ENCODE results near the gene CMBL. TPM values are rescaled to one million over a fixed set of nuclear protein-coding genes. Genes with fewer than 3 reads are reported as not detected.
A peak's percentile ranks its signal among the peaks of the same experiment; 100 is the strongest.

Gene CMBL
- total and polyA plus RNA-seq, 3 donors from 2014 or later: 4.3 to 16.1 (median 7.2) TPM

DNA sequence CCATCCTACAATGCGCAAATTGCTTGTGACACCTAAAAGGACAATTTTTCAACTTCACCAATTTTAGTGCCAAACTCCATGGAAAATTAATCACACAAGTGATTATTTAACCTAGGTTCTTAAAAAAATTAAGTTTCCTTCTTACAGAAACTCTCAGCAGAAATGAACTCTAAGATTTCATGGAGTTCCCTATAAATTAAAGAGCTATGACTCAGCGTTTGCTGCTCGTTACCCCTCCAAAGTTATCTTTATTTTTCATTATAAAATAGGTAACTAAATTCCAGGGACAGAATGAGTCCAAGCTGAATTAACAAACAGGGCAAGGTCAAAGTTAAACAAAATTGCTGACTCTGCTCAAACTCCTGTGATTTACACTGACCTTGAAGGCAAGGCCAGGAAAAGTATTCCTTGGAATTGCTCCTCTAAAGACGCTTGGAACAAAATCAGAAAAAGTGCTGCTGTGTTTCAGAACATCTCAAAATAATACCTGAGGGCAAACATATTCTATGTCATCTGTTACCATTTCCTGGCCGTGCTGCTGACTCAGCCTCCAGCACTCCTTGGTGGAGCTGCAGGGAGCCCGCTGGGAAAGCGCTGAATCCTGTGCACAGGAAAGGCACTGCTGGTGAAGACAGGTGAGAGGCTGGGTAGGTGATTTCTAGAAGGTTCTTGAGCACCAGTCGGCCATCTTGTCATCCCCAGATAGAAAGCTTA is 2.5 kb upstream of the CMBL start:
- no peaks in the 10 kb centered on the region for H3K4me1 ChIP-seq
- no peaks in the 10 kb centered on the region for H3K36me3 ChIP-seq (ENCODE audit: low read depth, missing control alignments)
- TF ChIP-seq POLR2A (IDR thresholded peaks at IDR 0.05): no peak
- TF ChIP-seq, protein P1, sequence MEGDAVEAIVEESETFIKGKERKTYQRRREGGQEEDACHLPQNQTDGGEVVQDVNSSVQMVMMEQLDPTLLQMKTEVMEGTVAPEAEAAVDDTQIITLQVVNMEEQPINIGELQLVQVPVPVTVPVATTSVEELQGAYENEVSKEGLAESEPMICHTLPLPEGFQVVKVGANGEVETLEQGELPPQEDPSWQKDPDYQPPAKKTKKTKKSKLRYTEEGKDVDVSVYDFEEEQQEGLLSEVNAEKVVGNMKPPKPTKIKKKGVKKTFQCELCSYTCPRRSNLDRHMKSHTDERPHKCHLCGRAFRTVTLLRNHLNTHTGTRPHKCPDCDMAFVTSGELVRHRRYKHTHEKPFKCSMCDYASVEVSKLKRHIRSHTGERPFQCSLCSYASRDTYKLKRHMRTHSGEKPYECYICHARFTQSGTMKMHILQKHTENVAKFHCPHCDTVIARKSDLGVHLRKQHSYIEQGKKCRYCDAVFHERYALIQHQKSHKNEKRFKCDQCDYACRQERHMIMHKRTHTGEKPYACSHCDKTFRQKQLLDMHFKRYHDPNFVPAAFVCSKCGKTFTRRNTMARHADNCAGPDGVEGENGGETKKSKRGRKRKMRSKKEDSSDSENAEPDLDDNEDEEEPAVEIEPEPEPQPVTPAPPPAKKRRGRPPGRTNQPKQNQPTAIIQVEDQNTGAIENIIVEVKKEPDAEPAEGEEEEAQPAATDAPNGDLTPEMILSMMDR (IDR thresholded peaks at IDR 0.05): no peak
- 39 to 54% methylated on average over 8 of the region's 8 CpGs for WGBS, 2 donors
- H3K4me3 ChIP-seq: no peak overlapping the region
- no peaks in the 10 kb centered on the region for H3K9me3 ChIP-seq
- peak overlapping the region in 1 of 2 donors; percentile 50 for H3K27ac ChIP-seq
- DNase-seq: peak; percentile 52
- intact Hi-C loops (cut with DNase I; ENCODE audit: low total_unique reads): no loop called here
- H3K27me3 ChIP-seq: no peaks in the 10 kb centered on the region

DNA sequence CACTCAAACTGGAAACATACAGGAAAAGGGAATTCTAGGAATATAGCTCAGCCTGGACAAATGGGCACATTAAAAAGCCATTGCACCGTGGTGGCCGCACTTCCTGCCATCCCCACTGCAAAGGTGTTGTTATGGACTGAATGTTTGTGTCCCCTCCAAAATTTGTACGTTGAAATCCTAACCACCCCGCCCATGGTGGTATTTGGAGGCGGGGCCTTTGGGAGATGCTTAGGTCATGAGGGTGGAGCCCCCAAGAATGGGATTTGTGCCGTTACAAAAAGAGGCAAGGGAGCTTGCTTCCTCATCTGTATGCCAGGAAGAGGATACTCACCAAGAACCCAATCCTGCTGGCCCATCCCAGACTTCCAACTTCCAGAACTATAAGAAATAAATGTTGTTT is 1.1 kb upstream of the CMBL start:
- H3K4me1 ChIP-seq: no peaks in the 10 kb centered on the region
- TF ChIP-seq POLR2A (IDR thresholded peaks at IDR 0.05): no peak
- TF ChIP-seq, protein P1 (IDR thresholded peaks at IDR 0.05): no peak
- no peaks in the 10 kb centered on the region for H3K27me3 ChIP-seq
- peak overlapping the region in 1 of 2 donors; percentile 2 for H3K27ac ChIP-seq
- WGBS, 2 donors: 58 to 69% methylated on average over 6 of the region's 6 CpGs
- H3K9me3 ChIP-seq: no peaks in the 10 kb centered on the region
- no peak for DNase-seq
- intact Hi-C loops (cut with DNase I; ENCODE audit: low total_unique reads): no loop called here
- H3K4me3 ChIP-seq: no peak overlapping the region
- no peaks in the 10 kb centered on the region for H3K36me3 ChIP-seq (ENCODE audit: low read depth, missing control alignments)

DNA sequence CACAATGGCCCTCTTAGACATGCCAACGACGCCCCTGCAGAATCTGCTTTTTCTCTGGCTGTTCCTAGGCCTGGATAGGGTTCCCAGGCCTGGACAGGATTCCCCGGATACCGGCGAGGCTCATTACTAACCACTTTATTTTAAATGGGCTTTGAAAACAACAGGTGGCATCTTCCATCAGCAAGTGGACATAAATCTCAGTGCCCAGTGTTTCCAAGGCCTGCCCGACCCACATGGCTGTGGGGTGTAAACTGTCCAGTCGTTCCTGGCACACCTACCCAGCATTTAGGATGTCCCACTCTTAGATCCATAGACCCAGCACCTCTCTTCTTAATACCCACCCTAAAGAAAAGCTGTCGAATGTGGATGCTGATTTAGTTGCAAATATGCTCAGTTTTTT is 896 bp downstream of the CMBL start:
- Histone ChIP-seq H3K27me3 (no peaks in the 10 kb centered on the region), H3K27ac (peak overlapping the region in 1 of 2 donors; percentile 79), H3K9me3 (no peaks in the 10 kb centered on the region), H3K36me3 (ENCODE audit: low read depth, missing control alignments) (no peaks in the 10 kb centered on the region), H3K4me3 (peak overlapping the region; percentile 60 to 70), H3K4me1 (no peaks in the 10 kb centered on the region)
- 33 to 40% methylated on average over 8 of the region's 8 CpGs for WGBS, 2 donors
- intact Hi-C loops (cut with DNase I; ENCODE audit: low total_unique reads): no loop called here
- DNase-seq: no peak
- TF ChIP-seq, protein P1 (IDR thresholded peaks at IDR 0.05): no peak
- no peak for TF ChIP-seq POLR2A (IDR thresholded peaks at IDR 0.05)

DNA sequence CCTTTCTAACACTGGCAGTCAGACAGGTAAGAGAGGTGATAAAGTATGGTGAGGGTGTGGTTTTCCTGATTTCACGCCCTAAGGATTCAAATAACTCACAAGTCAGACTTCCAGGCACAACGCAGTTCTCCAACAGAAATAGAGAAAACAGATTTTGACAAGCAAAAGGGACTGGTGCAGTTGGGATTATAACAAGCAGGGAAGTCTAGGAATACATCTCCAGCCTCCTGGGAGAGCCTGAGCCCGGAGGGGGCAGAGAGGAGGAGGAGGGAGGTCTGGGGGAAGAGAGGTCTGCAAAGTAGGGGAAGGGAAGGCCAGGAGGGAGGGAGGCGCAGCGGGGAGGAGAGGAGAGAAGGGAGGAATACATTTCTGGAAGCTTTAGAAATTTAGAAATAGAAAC is 1.6 kb downstream of the CMBL start:
- Histone ChIP-seq H3K4me1 (no peaks in the 10 kb centered on the region), H3K9me3 (no peaks in the 10 kb centered on the region), H3K36me3 (ENCODE audit: low read depth, missing control alignments) (no peaks in the 10 kb centered on the region), H3K27ac (no peak overlapping the region), H3K27me3 (no peaks in the 10 kb centered on the region), H3K4me3 (no peak overlapping the region)
- intact Hi-C loops (cut with DNase I; ENCODE audit: low total_unique reads): no loop called here
- no peak for DNase-seq
- TF ChIP-seq, protein P1 (IDR thresholded peaks at IDR 0.05): no peak
- no peak for TF ChIP-seq POLR2A (IDR thresholded peaks at IDR 0.05)
- WGBS, 2 donors: 58 to 64% methylated on average over 5 of the region's 5 CpGs

DNA sequence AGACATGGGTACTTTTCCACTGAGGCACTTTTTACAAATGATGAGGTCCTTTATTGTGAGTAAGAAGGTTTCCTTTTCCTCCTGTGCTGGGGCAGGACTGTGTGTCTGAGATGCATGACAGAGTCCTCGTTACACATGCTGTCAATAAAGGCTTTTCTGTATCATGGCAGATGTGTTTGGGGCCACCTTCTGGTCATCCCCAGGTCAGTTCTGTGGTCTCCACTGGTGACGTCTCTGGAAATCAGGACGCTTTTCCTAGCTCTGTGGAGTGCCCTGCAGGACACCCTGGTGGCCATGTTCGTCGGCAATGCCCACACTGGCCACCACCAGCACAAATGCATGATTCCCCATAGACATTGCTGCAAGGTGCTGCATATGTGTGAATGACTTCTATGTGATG is 2.8 kb downstream of the CMBL start:
- H3K27ac ChIP-seq: no peak overlapping the region
- H3K27me3 ChIP-seq: no peaks in the 10 kb centered on the region
- intact Hi-C loops (cut with DNase I; ENCODE audit: low total_unique reads): no loop called here
- no peaks in the 10 kb centered on the region for H3K36me3 ChIP-seq (ENCODE audit: low read depth, missing control alignments)
- no peak for DNase-seq
- H3K4me3 ChIP-seq: no peak overlapping the region
- WGBS, 2 donors: 82 to 93% methylated on average over 5 of the region's 5 CpGs
- H3K9me3 ChIP-seq: no peaks in the 10 kb centered on the region
- TF ChIP-seq, protein P1 (IDR thresholded peaks at IDR 0.05): peak in 1 of 3 experiments; percentile 8
- TF ChIP-seq POLR2A (IDR thresholded peaks at IDR 0.05): no peak
- no peaks in the 10 kb centered on the region for H3K4me1 ChIP-seq
